ENCODE data around the gene MYO18B.

Gene MYO18B

GRCh38 chr22:25760848-25761595 lies 19.0 kb downstream of the MYO18B start:
- no peak for TF ChIP-seq POLR2A (IDR thresholded peaks at IDR 0.05; ENCODE audit: extremely low read depth, insufficient read length)
- no peak for TF ChIP-seq MYC (IDR thresholded peaks at IDR 0.05; ENCODE audit: low read depth, low read length)
- TF ChIP-seq MAX (IDR thresholded peaks at IDR 0.05; ENCODE audit: low read depth, low read length): no peak
- no peak for TF ChIP-seq CTCF (IDR thresholded peaks at IDR 0.05; ENCODE audit: low read depth, low read length)
- no peak overlapping the region for H3K4me3 ChIP-seq (ENCODE audit: low read depth, low read length)
- DNase-seq (ENCODE audit: low read depth): no peak

- H3K4me3 ChIP-seq (ENCODE audit: low read depth, low read length): no peak overlapping the region
- TF ChIP-seq POLR2A (IDR thresholded peaks at IDR 0.05; ENCODE audit: extremely low read depth, insufficient read length) (no peak), CTCF (IDR thresholded peaks at IDR 0.05; ENCODE audit: low read depth, low read length) (no peak), MYC (IDR thresholded peaks at IDR 0.05; ENCODE audit: low read depth, low read length) (no peak), MAX (IDR thresholded peaks at IDR 0.05; ENCODE audit: low read depth, low read length) (no peak)
- DNase-seq (ENCODE audit: low read depth): no peak
Measured at GRCh38 chr22:25762147-25762546, 20.2 kb downstream of the MYO18B start.

GRCh38 chr22:25763239-25763777 lies 21.3 kb downstream of the MYO18B start:
- no peak overlapping the region for H3K4me3 ChIP-seq (ENCODE audit: low read depth, low read length)
- DNase-seq (ENCODE audit: low read depth): no peak
- TF ChIP-seq CTCF (IDR thresholded peaks at IDR 0.05; ENCODE audit: low read depth, low read length) (no peak), POLR2A (IDR thresholded peaks at IDR 0.05; ENCODE audit: extremely low read depth, insufficient read length) (no peak), MAX (IDR thresholded peaks at IDR 0.05; ENCODE audit: low read depth, low read length) (no peak), MYC (IDR thresholded peaks at IDR 0.05; ENCODE audit: low read depth, low read length) (no peak)

GRCh38 chr22:25764270-25765015 lies 22.5 kb downstream of the MYO18B start:
- no peak overlapping the region for H3K4me3 ChIP-seq (ENCODE audit: low read depth, low read length)
- no peak for DNase-seq (ENCODE audit: low read depth)
- TF ChIP-seq MYC (IDR thresholded peaks at IDR 0.05; ENCODE audit: low read depth, low read length): no peak
- TF ChIP-seq POLR2A (IDR thresholded peaks at IDR 0.05; ENCODE audit: extremely low read depth, insufficient read length): no peak
- no peak for TF ChIP-seq CTCF (IDR thresholded peaks at IDR 0.05; ENCODE audit: low read depth, low read length)
- no peak for TF ChIP-seq MAX (IDR thresholded peaks at IDR 0.05; ENCODE audit: low read depth, low read length)

- no peak for DNase-seq (ENCODE audit: low read depth)
- no peak overlapping the region for H3K4me3 ChIP-seq (ENCODE audit: low read depth, low read length)
- TF ChIP-seq MYC (IDR thresholded peaks at IDR 0.05; ENCODE audit: low read depth, low read length): no peak
- no peak for TF ChIP-seq POLR2A (IDR thresholded peaks at IDR 0.05; ENCODE audit: extremely low read depth, insufficient read length)
- no peak for TF ChIP-seq CTCF (IDR thresholded peaks at IDR 0.05; ENCODE audit: low read depth, low read length)
- TF ChIP-seq MAX (IDR thresholded peaks at IDR 0.05; ENCODE audit: low read depth, low read length): no peak
Measured at GRCh38 chr22:25765016-25765367, 23.0 kb downstream of the MYO18B start.

All from NB4 (cell line).